ENCODE results near the gene COL18A1. TPM values are rescaled to one million over a fixed set of nuclear protein-coding genes. Genes with fewer than 3 reads are reported as not detected.

The COL18A1 gene
- total RNA-seq, 1 experiment from 2014 or later: 77.0 TPM

- Histone ChIP-seq H3K4me2 (ENCODE audit: low read length) (no peak overlapping the region), H3F3A (ENCODE audit: low read length, unreplicated experiment) (no peaks in the 10 kb centered on the region), H3K4me3 (ENCODE audit: low read length) (no peak overlapping the region), H3K36me3 (ENCODE audit: low read depth, low read length) (no peaks in the 10 kb centered on the region), H4K20me1 (ENCODE audit: low read length) (0 out of 2 replicates have a peak, but pooled peaks cover 5% of the 10 kb centered on the region), H3K4me1 (ENCODE audit: insufficient read depth, low read length) (peaks cover 17% of the 10 kb centered on the region), H3K9ac (ENCODE audit: low read length) (no peak overlapping the region), H3K27me3 (ENCODE audit: low read length) (no peaks in the 10 kb centered on the region), H3K27ac (ENCODE audit: low read length) (no peak overlapping the region), H3K9me3 (ENCODE audit: low read length) (no peaks in the 10 kb centered on the region), H3K9me2 (replicated peaks; ENCODE audit: low read length) (no peaks in the 10 kb centered on the region), H2AFZ (ENCODE audit: low read length) (no peak overlapping the region), H3K79me2 (ENCODE audit: low read length) (peaks cover 15% of the 10 kb centered on the region)
- no peak for TF ChIP-seq EZH2phosphoT487 (IDR thresholded peaks at IDR 0.05; ENCODE audit: borderline replicate concordance, low read length)
- no peak for TF ChIP-seq EZH2 (IDR thresholded peaks at IDR 0.05; ENCODE audit: low read length, unreplicated experiment)
- ChIA-PET CTCF (no interaction called here), POLR2A (ENCODE audit: unreplicated experiment) (no interaction called here)
- ATAC-seq: no peak
- intact Hi-C loops (cut with micrococcal nuclease): no loop called here
- no peak for DNase-seq
- BruUV-seq (replicated peaks): no TSS peak
These were observed 20.2 kb downstream of the COL18A1 start for GRCh38 chr21:45424854-45425795.

- Histone ChIP-seq H2AFZ (ENCODE audit: low read length) (peak overlapping the region; percentile 58; the same call in 1 of the 2 replicates), H3F3A (ENCODE audit: low read length, unreplicated experiment) (no peaks in the 10 kb centered on the region), H3K36me3 (ENCODE audit: low read depth, low read length) (no peaks in the 10 kb centered on the region), H3K9me2 (replicated peaks; ENCODE audit: low read length) (no peaks in the 10 kb centered on the region), H3K4me3 (ENCODE audit: low read length) (no peak overlapping the region), H3K27ac (ENCODE audit: low read length) (peak overlapping the region; percentile 62), H3K27me3 (ENCODE audit: low read length) (no peaks in the 10 kb centered on the region), H3K9ac (ENCODE audit: low read length) (peak overlapping the region; percentile 61), H3K9me3 (ENCODE audit: low read length) (no peaks in the 10 kb centered on the region), H3K4me1 (ENCODE audit: insufficient read depth, low read length) (peaks cover 17% of the 10 kb centered on the region), H3K79me2 (ENCODE audit: low read length) (peaks cover 15% of the 10 kb centered on the region), H4K20me1 (ENCODE audit: low read length) (0 out of 2 replicates have a peak, but pooled peaks cover 4% of the 10 kb centered on the region), H3K4me2 (ENCODE audit: low read length) (peak overlapping the region; percentile 48)
- TF ChIP-seq EZH2phosphoT487 (IDR thresholded peaks at IDR 0.05; ENCODE audit: borderline replicate concordance, low read length) (no peak), CTCF (conservative IDR thresholded peaks at IDR 0.05; ENCODE audit: low read depth, low read length) (no peak), EZH2 (IDR thresholded peaks at IDR 0.05; ENCODE audit: low read length, unreplicated experiment) (no peak)
- no TSS peak for BruUV-seq (replicated peaks)
- peak; percentile 99 for ATAC-seq
- CTCF ChIA-PET: interaction anchor here (0.6 to 1.0 kb wide), 2 partner anchors 21 to 98 kb away, joined by 4 to 9 read pairs; no protein-coding TSS in a partner anchor
- intact Hi-C loops (cut with micrococcal nuclease): no loop called here
- DNase-seq: peak; percentile 97
- POLR2A ChIA-PET (ENCODE audit: unreplicated experiment): no interaction called here
These were observed 22.6 kb downstream of the COL18A1 start for GRCh38 chr21:45427331-45428271.

GRCh38 chr21:45428534-45428933 is 23.6 kb downstream of the COL18A1 start:
- Histone ChIP-seq H3K9ac (ENCODE audit: low read length) (no peak overlapping the region), H3K79me2 (ENCODE audit: low read length) (peaks cover 17% of the 10 kb centered on the region), H3K27ac (ENCODE audit: low read length) (no peak overlapping the region), H2AFZ (ENCODE audit: low read length) (no peak overlapping the region), H3F3A (ENCODE audit: low read length, unreplicated experiment) (no peaks in the 10 kb centered on the region), H3K27me3 (ENCODE audit: low read length) (no peaks in the 10 kb centered on the region), H4K20me1 (ENCODE audit: low read length) (0 out of 2 replicates have a peak, but pooled peaks cover 4% of the 10 kb centered on the region), H3K4me2 (ENCODE audit: low read length) (no peak overlapping the region), H3K4me1 (ENCODE audit: insufficient read depth, low read length) (peaks cover 17% of the 10 kb centered on the region), H3K36me3 (ENCODE audit: low read depth, low read length) (no peaks in the 10 kb centered on the region), H3K4me3 (ENCODE audit: low read length) (no peak overlapping the region), H3K9me3 (ENCODE audit: low read length) (no peaks in the 10 kb centered on the region), H3K9me2 (replicated peaks; ENCODE audit: low read length) (no peaks in the 10 kb centered on the region)
- ATAC-seq (no peak), DNase-seq (no peak)
- intact Hi-C loops (cut with micrococcal nuclease): no loop called here
- ChIA-PET POLR2A (ENCODE audit: unreplicated experiment) (no interaction called here), CTCF (no interaction called here)
- TF ChIP-seq EZH2phosphoT487 (IDR thresholded peaks at IDR 0.05; ENCODE audit: borderline replicate concordance, low read length) (no peak), EZH2 (IDR thresholded peaks at IDR 0.05; ENCODE audit: low read length, unreplicated experiment) (no peak), CTCF (conservative IDR thresholded peaks at IDR 0.05; ENCODE audit: low read depth, low read length) (no peak)
- BruUV-seq (replicated peaks): no TSS peak
